ENCODE data around the gene TMPRSS2. TPM values are rescaled to one million over a fixed set of nuclear protein-coding genes. Genes with fewer than 3 reads are reported as not detected.
A peak's percentile ranks its signal among the peaks of the same experiment; 100 is the strongest.
"Not testable (repeated sequence)": the region's sequence is repeated elsewhere in the genome, so short reads cannot be mapped to it uniquely, and the experiment has no call there.

Gene TMPRSS2
- total RNA-seq, 1 experiment from 2014 or later: not detected

GRCh38 chr21:41422546-41423304, 85.2 kb downstream of the TMPRSS2 start:
- CTCF ChIA-PET: interaction anchor here (0.7 kb wide), 1 partner anchor 140 kb away, joined by 6 read pairs; no protein-coding TSS in a partner anchor
- Mint-ChIP-seq H3K27ac (ENCODE audit: low read depth, unreplicated experiment) (no peak overlapping the region), H3K36me3 (ENCODE audit: insufficient read depth, unreplicated experiment) (no peaks in the 10 kb centered on the region), H3K4me1 (ENCODE audit: insufficient read depth, unreplicated experiment) (peaks cover 8% of the 10 kb centered on the region), H3K4me3 (ENCODE audit: unreplicated experiment) (no peak overlapping the region), H3K27me3 (ENCODE audit: insufficient read depth, unreplicated experiment) (no peaks in the 10 kb centered on the region), H3K9me3 (ENCODE audit: unreplicated experiment) (no peaks in the 10 kb centered on the region)
- DNase-seq (ENCODE audit: unreplicated experiment): no peak
- intact Hi-C loops (cut with micrococcal nuclease): no loop called here
- TF ChIP-seq, protein P1, sequence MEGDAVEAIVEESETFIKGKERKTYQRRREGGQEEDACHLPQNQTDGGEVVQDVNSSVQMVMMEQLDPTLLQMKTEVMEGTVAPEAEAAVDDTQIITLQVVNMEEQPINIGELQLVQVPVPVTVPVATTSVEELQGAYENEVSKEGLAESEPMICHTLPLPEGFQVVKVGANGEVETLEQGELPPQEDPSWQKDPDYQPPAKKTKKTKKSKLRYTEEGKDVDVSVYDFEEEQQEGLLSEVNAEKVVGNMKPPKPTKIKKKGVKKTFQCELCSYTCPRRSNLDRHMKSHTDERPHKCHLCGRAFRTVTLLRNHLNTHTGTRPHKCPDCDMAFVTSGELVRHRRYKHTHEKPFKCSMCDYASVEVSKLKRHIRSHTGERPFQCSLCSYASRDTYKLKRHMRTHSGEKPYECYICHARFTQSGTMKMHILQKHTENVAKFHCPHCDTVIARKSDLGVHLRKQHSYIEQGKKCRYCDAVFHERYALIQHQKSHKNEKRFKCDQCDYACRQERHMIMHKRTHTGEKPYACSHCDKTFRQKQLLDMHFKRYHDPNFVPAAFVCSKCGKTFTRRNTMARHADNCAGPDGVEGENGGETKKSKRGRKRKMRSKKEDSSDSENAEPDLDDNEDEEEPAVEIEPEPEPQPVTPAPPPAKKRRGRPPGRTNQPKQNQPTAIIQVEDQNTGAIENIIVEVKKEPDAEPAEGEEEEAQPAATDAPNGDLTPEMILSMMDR (IDR thresholded peaks at IDR 0.05; ENCODE audit: unreplicated experiment): no peak
- POLR2A ChIA-PET: no interaction called here
- BruUV-seq (replicated peaks): no TSS peak

DNA sequence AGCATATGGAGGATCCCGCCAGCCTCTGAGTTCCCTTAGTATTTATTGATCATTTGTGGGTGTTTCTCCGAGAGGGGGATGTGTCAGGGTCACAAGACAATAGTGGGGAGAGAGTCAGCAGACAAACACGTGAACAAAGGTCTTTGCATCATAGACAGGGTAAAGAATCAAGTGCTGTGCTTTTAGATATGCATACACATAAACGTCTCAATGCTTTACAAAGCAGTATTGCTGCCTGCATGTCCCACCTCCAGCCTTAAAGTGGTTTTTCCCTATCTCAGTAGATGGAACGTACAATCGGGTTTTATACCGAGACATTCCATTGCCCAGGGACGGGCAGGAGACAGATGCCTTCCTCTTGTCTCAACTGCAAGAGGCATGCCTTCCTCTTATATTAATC, 87.0 kb downstream of the TMPRSS2 start:
- CTCF ChIA-PET; H3K36me3 Mint-ChIP-seq (ENCODE audit: insufficient read depth, unreplicated experiment); H3K4me1 Mint-ChIP-seq (ENCODE audit: insufficient read depth, unreplicated experiment); H3K27me3 Mint-ChIP-seq (ENCODE audit: insufficient read depth, unreplicated experiment); intact Hi-C loops (cut with micrococcal nuclease); DNase-seq (ENCODE audit: unreplicated experiment); H3K9me3 Mint-ChIP-seq (ENCODE audit: unreplicated experiment); POLR2A ChIA-PET: not testable (repeated sequence)
- Mint-ChIP-seq H3K4me3 (ENCODE audit: unreplicated experiment) (peak overlapping the region; percentile 83), H3K27ac (ENCODE audit: low read depth, unreplicated experiment) (peak overlapping the region; percentile 94)
- TSS peak; percentile 47 for BruUV-seq (replicated peaks)

DNA sequence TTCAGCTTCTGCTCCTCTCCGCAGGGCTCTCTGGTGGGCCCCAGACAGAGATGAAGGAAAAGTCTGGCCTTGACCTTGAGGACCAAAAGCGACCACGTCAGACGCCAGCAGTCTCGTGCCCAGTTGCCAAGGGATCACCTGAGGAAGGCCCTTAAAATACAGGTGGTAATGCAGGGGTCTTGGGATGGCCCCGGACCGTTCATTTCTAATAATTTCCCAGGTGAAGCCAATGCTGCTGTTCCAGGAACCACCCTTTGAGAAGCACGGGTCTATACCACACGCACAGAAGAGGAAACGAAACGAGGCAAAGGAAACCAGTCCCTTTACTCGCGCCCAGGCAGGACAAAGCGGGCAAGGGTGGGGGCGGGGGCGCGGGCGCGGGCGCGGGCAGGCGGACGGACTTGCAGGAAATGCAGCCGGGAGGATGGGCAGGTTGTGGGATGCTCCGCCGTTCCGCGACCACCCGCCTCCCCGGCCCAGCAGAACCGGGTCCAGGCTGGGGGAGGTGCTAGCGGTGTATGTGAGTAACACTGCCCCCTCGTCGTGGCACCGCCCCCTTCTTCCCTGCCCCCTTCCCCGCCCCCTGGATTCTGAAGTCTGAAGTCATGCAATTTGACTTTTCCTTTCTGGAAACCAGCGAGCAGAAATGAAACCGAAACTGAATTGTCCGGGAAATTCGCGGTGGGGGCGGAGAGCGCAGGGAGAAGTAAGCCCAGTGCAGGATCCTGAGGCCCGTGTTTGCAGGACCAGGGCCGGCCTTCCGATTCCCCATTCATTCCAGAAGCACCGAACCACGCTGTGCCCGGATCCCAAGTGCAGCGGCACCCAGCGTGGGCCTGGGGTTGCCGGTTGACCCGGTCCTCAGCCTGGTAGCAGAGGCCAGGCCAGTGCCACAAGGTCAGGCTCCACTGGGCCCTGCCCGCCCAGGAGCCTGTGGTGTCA, 87.8 kb downstream of the TMPRSS2 start:
- Mint-ChIP-seq H3K4me3 (ENCODE audit: unreplicated experiment) (peak overlapping the region; percentile 83), H3K36me3 (ENCODE audit: insufficient read depth, unreplicated experiment) (no peaks in the 10 kb centered on the region), H3K27ac (ENCODE audit: low read depth, unreplicated experiment) (peak overlapping the region; percentile 94), H3K4me1 (ENCODE audit: insufficient read depth, unreplicated experiment) (peaks cover 8% of the 10 kb centered on the region), H3K9me3 (ENCODE audit: unreplicated experiment) (peaks cover 7% of the 10 kb centered on the region), H3K27me3 (ENCODE audit: insufficient read depth, unreplicated experiment) (peaks cover 11% of the 10 kb centered on the region)
- POLR2A ChIA-PET: no interaction called here
- CTCF ChIA-PET: interaction anchor here (0.7 kb wide), 2 partner anchors 64 to 135 kb away, joined by 3 read pairs; no protein-coding TSS in a partner anchor
- no TSS peak for BruUV-seq (replicated peaks)
- TF ChIP-seq, protein P1 (IDR thresholded peaks at IDR 0.05; ENCODE audit: unreplicated experiment): no peak
- intact Hi-C loops (cut with micrococcal nuclease): no loop called here
- DNase-seq (ENCODE audit: unreplicated experiment): peak; percentile 86

DNA sequence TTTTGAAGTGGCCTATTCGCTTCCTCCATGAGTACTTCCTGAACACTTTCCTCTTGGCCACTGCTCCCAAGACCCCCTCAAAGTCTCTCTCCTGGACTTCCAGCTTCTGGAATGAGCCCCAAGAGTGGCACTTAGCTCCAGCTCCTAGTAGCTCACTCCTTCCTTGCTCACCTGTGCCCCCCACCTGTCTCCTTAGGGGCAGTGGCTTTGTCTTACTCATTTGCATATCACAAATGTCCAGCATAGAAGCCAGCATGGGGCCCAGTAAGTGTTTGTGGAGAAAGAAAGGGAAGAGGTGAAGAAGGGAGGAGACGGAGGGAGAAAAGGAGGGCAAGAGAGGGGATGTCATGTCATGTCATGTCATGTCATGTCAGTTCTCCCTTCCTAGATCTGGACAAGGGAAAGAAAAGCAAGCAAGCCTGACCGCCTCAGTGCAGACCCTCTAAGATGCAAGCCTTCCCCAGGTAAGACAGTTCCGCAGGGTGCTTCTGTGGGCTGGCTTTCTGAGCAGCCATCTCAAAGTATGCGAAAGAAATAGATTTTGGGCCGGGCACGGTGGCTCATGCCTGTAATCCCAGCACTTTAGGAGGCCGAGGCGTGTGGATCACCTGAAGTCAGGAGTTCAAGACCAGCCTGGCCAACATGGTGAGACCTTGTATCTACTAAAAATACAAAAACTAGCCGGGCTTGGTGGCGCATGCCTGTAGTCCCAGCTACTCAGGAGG, 88.8 kb downstream of the TMPRSS2 start:
- ChIA-PET CTCF (interaction anchor here (0.7 to 1.2 kb wide), 4 partner anchors 11 to 136 kb away, joined by 3 read pairs; no protein-coding TSS in a partner anchor), POLR2A (no interaction called here)
- Mint-ChIP-seq H3K9me3 (ENCODE audit: unreplicated experiment) (peaks cover 7% of the 10 kb centered on the region), H3K36me3 (ENCODE audit: insufficient read depth, unreplicated experiment) (no peaks in the 10 kb centered on the region), H3K27me3 (ENCODE audit: insufficient read depth, unreplicated experiment) (peaks cover 22% of the 10 kb centered on the region), H3K4me1 (ENCODE audit: insufficient read depth, unreplicated experiment) (peaks cover 8% of the 10 kb centered on the region), H3K4me3 (ENCODE audit: unreplicated experiment) (peak overlapping the region; percentile 83), H3K27ac (ENCODE audit: low read depth, unreplicated experiment) (no peak overlapping the region)
- DNase-seq (ENCODE audit: unreplicated experiment): no peak
- intact Hi-C loops (cut with micrococcal nuclease): no loop called here
- TF ChIP-seq, protein P1 (IDR thresholded peaks at IDR 0.05; ENCODE audit: unreplicated experiment): no peak
- no TSS peak for BruUV-seq (replicated peaks)

Data from MCF 10A (cell line).